ENCODE data around the gene TRIML2.
"Not testable (repeated sequence)": the region's sequence is repeated elsewhere in the genome, so short reads cannot be mapped to it uniquely, and the experiment has no call there.

TRIML2 gene

DNA sequence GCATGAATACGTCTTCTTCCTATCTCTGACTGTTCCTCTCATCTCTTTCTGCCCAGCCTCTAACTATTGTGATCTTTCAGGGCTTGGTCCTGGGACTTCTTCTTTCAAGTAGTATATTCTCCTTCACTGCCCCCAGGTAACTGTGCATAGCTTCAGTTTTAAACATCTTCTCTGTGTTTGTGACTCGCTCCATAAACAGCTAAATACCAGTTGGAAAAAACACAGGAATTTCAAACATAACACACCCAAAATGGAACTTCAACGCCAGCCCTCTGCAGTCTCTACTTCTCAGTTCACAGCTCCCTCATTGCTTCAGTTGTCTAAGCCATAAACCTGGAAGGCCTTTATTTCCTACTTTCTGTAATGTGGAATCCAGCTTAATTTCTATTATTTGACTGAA is 16.6 kb downstream of the TRIML2 start:
- no peak for DNase-seq

DNA sequence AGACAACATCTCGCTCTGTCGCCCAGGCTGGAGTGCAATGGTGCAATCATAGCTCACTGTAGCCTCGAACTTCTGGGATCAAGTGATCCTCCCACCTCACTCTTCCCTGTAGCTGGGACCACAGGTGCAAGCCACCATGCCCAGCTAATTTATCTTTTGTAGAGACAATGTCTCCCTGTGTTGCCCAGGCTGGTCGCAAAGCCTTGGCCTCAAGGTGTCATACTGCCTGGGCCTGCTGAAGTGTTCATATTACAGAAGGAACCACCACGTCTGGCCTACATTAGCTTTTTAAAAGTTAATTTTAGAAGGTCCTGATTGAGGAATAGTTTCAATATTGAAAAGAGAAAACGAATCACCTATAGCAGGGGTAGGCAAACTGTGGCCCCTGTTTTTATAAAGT is 22.5 kb downstream of the TRIML2 start:
- no peak for DNase-seq

DNA sequence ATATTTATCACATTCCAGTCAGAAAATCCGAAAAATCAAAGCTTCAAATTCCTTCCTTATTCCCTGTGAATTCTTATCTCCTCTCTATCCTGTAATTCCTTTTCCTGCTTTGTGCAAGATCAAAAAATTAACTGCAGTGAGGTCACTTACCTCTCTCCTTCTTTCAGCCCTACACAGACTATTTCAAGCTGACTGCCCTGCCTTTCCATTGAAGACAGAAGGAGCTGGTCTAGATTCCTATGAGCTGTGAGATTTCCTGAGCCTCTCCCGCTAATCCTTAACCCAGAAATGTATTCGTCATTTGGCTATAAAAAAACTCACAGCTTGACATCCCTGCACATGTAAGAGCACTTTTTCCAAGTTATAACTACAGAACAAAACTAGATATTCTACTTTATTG is 26.6 kb downstream of the TRIML2 start:
- no peak for DNase-seq

DNA sequence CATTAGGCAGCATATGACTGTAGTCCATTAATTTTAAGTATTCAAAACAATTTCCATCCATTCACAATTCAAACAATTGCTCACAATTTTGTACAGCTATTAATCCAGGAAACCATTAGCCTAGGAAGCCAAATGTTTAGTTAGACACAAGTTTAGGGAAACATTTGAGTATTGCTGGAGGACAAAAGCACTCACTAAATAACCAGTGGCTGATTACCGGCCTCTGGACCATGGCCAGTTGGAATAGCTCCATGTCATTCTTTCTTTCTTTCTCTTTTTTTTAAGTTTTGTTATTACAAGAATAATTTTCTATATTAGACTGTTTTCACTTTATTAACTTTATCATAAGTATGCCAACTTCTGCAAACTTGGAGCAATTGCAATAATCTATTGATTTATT is 31.3 kb downstream of the TRIML2 start:
- no peak for DNase-seq

DNA sequence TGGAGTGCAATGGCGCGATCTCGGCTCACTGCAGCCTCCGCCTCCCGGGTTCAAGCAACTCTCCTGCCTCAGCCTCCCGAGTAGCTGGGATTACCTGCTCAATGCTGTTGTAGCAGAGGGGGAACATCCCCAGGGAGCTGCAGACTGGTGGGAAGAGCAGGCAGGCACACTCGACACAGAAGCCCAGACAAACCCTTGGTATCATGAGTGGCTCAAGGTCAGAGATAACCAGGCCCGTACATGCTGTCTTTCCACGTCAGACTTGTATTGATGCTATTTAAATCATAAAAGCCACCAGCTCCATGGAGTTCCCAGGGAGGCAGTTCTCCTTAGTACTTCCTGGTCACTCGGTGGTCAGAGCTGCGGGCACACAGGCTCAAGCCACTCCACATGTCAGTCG is 33.2 kb downstream of the TRIML2 start:
- DNase-seq = no peak

DNA sequence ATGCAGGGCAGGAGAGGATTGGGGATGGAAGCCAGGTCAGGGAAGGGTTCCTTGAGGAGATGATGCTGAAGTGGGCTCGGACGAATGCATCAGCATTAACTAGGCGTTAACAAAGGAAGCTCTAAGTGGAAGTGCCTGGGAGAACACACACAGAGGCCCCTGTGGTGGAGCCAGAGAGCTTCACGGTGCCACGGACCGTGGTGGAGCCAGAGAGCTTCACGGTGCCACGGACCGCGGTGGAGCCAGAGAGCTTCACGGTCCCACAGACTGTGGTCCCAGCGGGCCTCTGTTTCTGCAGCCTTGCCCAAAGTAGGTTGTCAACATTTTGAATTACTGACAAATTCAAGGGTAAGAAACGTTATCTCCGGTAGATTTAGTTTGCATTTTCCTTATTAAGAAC is 48.3 kb downstream of the TRIML2 start:
- no peak for DNase-seq

DNA sequence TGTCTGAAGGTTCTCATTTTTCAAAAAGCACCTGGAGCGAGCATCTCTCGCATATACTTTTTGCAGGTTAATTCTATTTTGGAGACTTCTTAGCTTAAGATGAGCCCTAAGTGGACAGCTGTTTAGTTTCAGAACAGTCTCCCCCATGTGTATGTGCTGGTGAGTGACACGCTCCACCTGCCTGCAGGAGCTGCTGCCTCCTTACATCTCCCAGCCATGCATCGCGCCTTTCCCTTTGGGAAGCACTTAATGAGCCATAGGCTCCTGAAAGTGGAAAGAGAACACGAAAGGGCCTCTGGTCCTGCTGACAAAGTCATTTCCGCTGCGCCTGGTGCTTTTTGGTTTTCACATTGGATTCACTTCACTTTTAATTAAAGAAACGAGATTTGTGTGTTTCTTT is 56.1 kb downstream of the TRIML2 start:
- DNase-seq = no peak

DNA sequence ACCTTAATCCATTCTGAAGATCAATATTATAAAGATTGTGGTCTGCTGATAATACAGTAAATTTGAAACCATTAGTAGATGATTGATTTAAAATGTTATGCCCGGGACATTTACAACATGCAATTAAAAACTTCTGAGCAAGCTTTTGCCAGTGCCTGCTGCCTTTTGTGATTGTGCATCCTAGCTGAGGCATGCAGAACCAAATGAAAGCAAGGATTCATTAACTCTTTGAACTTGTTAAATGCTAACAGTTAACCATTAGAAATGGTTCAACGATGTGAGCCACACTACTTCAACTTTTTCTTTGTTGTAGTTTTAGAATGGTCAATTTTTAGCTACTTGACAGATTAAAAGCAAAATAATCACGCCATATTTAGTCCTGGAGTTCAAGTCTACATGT is 62.7 kb downstream of the TRIML2 start:
- DNase-seq = no peak

DNA sequence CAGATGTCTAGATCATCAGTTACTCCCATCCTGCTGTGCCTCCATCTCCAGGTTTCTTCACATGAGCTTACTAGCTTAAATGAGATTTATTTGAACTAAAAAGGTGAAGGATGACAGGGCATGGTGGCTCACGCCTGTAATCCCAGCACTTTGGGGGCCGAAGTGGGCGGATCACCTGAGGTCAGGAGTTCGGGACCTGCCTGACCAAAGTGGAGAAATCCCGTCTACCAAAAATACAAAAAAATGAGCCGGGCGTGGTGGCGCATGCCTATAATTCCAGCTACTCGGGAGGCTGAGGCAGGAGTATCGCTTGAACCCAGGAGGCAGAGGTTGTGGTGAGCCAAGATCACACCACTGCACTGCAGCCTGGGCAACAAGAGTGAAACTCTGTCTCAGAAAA is 63.9 kb downstream of the TRIML2 start:
- DNase-seq = not testable (repeated sequence)

DNA sequence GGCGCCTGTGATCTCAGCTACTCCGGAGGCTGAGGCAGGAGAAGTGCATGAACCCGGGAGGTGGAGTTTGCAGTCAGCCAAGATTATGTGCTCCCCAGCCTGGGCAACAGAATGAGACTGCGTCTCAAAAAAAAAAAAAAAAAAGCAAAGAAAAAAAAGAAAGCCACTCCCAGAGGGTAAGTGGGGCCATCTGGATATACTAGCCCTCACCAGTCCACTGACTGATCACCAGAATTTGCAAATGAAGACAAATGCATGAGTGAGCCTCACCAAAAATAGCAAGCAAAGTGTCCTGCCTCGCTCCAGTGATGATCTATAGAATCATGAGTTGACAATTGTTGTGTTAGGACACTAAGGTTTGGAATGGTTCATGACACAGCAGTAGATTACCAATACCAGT is 66.2 kb downstream of the TRIML2 start:
- no peak for DNase-seq

DNA sequence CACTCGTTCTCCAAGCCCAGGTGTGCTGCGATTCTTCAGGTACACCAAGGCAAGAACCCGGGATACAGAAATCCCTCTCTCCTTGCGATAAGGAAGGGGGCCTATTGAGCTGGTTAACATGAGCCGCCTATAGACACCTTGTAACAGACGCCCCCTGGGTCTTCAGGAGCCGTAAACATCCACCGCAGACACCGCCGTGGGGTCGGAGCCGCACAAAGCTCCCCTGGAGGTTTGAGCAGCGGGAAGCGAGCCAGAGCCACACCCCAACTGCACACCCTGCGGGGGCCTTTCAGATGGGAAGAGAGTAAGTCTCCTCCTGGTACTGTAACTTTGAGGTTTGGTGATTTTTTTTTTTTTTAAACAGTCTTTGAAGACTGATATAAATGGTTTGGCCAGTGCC is 67.2 kb downstream of the TRIML2 start:
- DNase-seq = no peak

DNA sequence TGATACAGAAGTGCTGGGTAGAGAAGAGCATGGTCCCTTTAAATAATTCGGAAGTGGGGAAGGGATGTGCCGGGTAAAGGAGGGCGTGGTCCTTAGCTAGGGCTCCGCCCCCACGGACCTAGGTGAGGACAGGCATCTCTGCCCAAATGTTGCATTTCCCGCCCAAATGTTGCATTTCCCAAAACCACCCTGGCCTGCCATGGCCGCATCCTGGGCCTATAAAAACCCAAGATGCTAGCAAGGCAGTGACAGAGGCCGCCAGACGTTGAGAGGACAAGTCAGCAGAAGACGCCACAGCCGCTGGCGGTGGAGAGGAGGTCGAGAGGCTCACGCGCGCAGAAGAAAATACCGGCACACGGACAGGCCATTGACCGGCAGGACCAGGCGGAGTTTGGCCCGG is 67.7 kb downstream of the TRIML2 start:
- DNase-seq = no peak

Measured in NCI-H1694 (cell line).